Measurements from ENCODE around the gene HERC2.

HERC2 gene

DNA sequence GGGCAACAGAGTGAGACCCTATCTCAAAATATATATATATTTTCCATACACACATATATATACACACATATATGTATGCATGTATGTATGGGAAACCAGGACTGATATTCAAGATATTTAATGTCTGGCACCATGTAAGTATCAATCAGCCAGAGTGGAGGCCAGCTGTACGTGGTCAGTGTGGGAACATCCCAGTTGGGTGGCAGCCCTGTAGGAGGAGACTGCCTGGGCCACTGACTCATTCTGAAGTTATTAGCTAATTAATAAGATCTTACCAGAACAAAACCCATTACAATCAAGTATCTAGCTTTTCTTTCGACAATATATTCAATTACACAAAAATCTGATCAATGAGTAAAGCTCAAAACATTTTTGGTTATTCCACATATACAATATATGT, 137.8 kb downstream of the HERC2 start:
- Histone ChIP-seq H2AFZ (ENCODE audit: low read depth) (no peak overlapping the region), H3K79me2 (ENCODE audit: insufficient read depth, low read depth) (no peaks in the 10 kb centered on the region), H3K9ac (no peak overlapping the region), H3K4me1 (ENCODE audit: low read depth, poor library complexity, severe bottlenecking) (no peaks in the 10 kb centered on the region), H3K36me3 (ENCODE audit: insufficient read depth) (no peaks in the 10 kb centered on the region), H3K4me2 (no peak overlapping the region), H3K4me3 (IDR thresholded peaks at IDR 0.05; ENCODE audit: insufficient read depth, low read depth, low read length) (no peak overlapping the region), H3K27ac (no peak overlapping the region), H3K27me3 (ENCODE audit: insufficient read depth, low read depth) (no peaks in the 10 kb centered on the region), H4K20me1 (ENCODE audit: insufficient read depth) (no peaks in the 10 kb centered on the region)
- no peak for TF ChIP-seq CTCF (conservative IDR thresholded peaks at IDR 0.05; ENCODE audit: low read depth, low read length)

GRCh38 chr15:28182731-28183130, 139.2 kb downstream of the HERC2 start:
- Histone ChIP-seq H3K9ac (no peak overlapping the region), H3K36me3 (ENCODE audit: insufficient read depth) (no peaks in the 10 kb centered on the region), H3K4me3 (IDR thresholded peaks at IDR 0.05; ENCODE audit: insufficient read depth, low read depth, low read length) (no peak overlapping the region), H3K27me3 (ENCODE audit: insufficient read depth, low read depth) (no peaks in the 10 kb centered on the region), H3K4me2 (no peak overlapping the region), H3K27ac (no peak overlapping the region), H2AFZ (ENCODE audit: low read depth) (no peak overlapping the region), H3K79me2 (ENCODE audit: insufficient read depth, low read depth) (no peaks in the 10 kb centered on the region), H4K20me1 (ENCODE audit: insufficient read depth) (no peaks in the 10 kb centered on the region), H3K4me1 (ENCODE audit: low read depth, poor library complexity, severe bottlenecking) (no peaks in the 10 kb centered on the region)
- no peak for TF ChIP-seq CTCF (conservative IDR thresholded peaks at IDR 0.05; ENCODE audit: low read depth, low read length)

DNA sequence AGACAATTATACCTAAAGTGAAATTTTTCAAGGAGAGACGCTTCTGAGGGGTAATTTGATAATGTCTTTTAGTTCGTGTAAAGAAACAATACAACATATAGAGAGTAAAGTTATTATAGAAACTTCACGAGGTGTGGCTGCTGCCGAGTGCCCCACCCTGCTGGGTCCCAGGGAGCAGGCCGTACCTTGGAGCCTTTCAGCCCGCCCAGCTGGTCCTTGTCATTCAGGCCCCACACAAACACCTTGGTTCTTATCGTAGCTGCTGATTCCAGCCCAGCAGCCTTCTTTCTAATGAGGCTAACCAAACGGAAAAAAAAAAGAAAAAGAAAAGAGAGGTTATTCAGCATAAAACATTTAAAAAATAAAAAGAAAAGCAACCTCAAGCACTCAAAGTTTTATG, 139.8 kb downstream of the HERC2 start:
- H3K4me2 ChIP-seq: no peak overlapping the region
- H3K9ac ChIP-seq: no peak overlapping the region
- no peaks in the 10 kb centered on the region for H3K36me3 ChIP-seq (ENCODE audit: insufficient read depth)
- no peaks in the 10 kb centered on the region for H3K4me1 ChIP-seq (ENCODE audit: low read depth, poor library complexity, severe bottlenecking)
- H3K4me3 ChIP-seq (IDR thresholded peaks at IDR 0.05; ENCODE audit: insufficient read depth, low read depth, low read length): no peak overlapping the region
- no peaks in the 10 kb centered on the region for H4K20me1 ChIP-seq (ENCODE audit: insufficient read depth)
- no peaks in the 10 kb centered on the region for H3K27me3 ChIP-seq (ENCODE audit: insufficient read depth, low read depth)
- no peak overlapping the region for H2AFZ ChIP-seq (ENCODE audit: low read depth)
- H3K27ac ChIP-seq: no peak overlapping the region
- no peak for TF ChIP-seq CTCF (conservative IDR thresholded peaks at IDR 0.05; ENCODE audit: low read depth, low read length)
- no peaks in the 10 kb centered on the region for H3K79me2 ChIP-seq (ENCODE audit: insufficient read depth, low read depth)

DNA sequence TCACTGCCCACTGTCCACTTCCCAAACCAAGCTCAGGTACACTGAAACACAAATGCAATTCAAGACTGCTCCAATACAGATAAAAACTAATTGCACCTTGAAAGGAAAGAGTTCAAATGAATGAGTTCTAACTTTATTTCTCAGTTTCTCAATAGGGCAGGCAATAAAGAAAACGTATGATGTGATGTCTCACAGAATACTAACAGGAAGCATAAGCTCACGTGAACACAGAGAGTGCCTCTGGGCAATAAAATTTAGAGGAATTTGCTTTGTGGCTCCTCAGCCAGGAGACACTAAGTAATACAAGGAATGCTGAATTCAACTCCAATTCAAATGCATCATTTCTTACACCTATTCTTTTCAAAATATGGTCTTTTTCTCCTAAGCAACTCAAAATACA, 140.6 kb downstream of the HERC2 start:
- Histone ChIP-seq H3K4me3 (IDR thresholded peaks at IDR 0.05; ENCODE audit: insufficient read depth, low read depth, low read length) (no peak overlapping the region), H3K36me3 (ENCODE audit: insufficient read depth) (no peaks in the 10 kb centered on the region)
- TF ChIP-seq CTCF (conservative IDR thresholded peaks at IDR 0.05; ENCODE audit: low read depth, low read length): no peak

DNA sequence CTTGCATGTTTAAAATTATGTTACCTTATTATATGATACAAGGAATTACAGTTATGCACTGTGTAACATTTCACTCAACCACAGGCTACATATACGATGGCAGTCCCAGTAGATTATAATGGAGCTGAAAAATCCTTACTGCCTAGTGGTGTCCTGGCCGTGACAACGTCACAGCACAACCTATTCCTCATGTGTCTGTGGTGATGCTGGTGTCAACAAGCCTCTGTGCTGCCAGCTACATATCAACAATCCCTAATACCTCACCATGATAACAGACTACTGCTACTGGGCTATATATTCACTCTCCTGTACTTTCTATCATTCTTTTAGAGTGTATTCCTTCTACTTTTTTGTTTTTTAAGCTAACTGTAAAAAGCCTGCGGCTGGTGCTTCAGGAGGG, 142.7 kb downstream of the HERC2 start:
- Histone ChIP-seq H3K79me2 (ENCODE audit: insufficient read depth, low read depth) (no peaks in the 10 kb centered on the region), H3K36me3 (ENCODE audit: insufficient read depth) (no peaks in the 10 kb centered on the region)
- TF ChIP-seq CTCF (conservative IDR thresholded peaks at IDR 0.05; ENCODE audit: low read depth, low read length): no peak

More for the DNA sequence above, 140.6 kb downstream of the HERC2 start:
- no peak overlapping the region for H3K4me2 ChIP-seq
- no peaks in the 10 kb centered on the region for H3K27me3 ChIP-seq (ENCODE audit: insufficient read depth, low read depth)
- no peak overlapping the region for H3K27ac ChIP-seq
- no peak overlapping the region for H3K9ac ChIP-seq
- no peak overlapping the region for H2AFZ ChIP-seq (ENCODE audit: low read depth)
- no peaks in the 10 kb centered on the region for H4K20me1 ChIP-seq (ENCODE audit: insufficient read depth)
- H3K79me2 ChIP-seq (ENCODE audit: insufficient read depth, low read depth): no peaks in the 10 kb centered on the region
- no peaks in the 10 kb centered on the region for H3K4me1 ChIP-seq (ENCODE audit: low read depth, poor library complexity, severe bottlenecking)

More for the DNA sequence above, 142.7 kb downstream of the HERC2 start:
- H3K4me2 ChIP-seq: no peak overlapping the region
- no peak overlapping the region for H2AFZ ChIP-seq (ENCODE audit: low read depth)
- H3K4me1 ChIP-seq (ENCODE audit: low read depth, poor library complexity, severe bottlenecking): no peaks in the 10 kb centered on the region
- H3K9ac ChIP-seq: no peak overlapping the region
- H4K20me1 ChIP-seq (ENCODE audit: insufficient read depth): no peaks in the 10 kb centered on the region
- H3K4me3 ChIP-seq (IDR thresholded peaks at IDR 0.05; ENCODE audit: insufficient read depth, low read depth, low read length): no peak overlapping the region
- H3K27me3 ChIP-seq (ENCODE audit: insufficient read depth, low read depth): no peaks in the 10 kb centered on the region
- no peak overlapping the region for H3K27ac ChIP-seq

Measured in KMS-11 (cell line).